AG10803 (cell line): ENCODE measurements around the gene POLR2L.

Source experiments
- DNase-seq: peaks from one replicate; pipeline ENCODE4 v3.0.0; 2010; ENCODE audit warnings: low read depth
- H3K4me3 ChIP-seq: 2 replicates; pipeline ENCODE4 v1.5.1; 2011; ENCODE audit warnings: mild to moderate bottlenecking, low read length, control low read depth
- CTCF ChIP-seq: conservative IDR thresholded peaks from 2 replicates; pipeline ENCODE4 v1.5.1; 2011; ENCODE audit warnings: mild to moderate bottlenecking, low read length, control low read depth, inconsistent platforms

POLR2L gene

GRCh38 chr11:869399-870126 lies 27.2 kb upstream of the POLR2L start:
- TF ChIP-seq CTCF, result no peak
- no peak overlapping the region for H3K4me3 ChIP-seq
- no peak for DNase-seq

GRCh38 chr11:868802-869201 lies 26.5 kb upstream of the POLR2L start:
- no peak overlapping the region for H3K4me3 ChIP-seq
- DNase-seq, result no peak
- TF ChIP-seq CTCF, result no peak

- no peak for DNase-seq
- TF ChIP-seq CTCF, result no peak
- no peak overlapping the region for H3K4me3 ChIP-seq
Measured at GRCh38 chr11:868394-868793, 26.1 kb upstream of the POLR2L start.

- DNase-seq, result no peak
- no peak overlapping the region for H3K4me3 ChIP-seq
- no peak for TF ChIP-seq CTCF
Measured at GRCh38 chr11:867856-868358, 25.6 kb upstream of the POLR2L start.

- no peak for DNase-seq
- TF ChIP-seq CTCF, result no peak
- no peak overlapping the region for H3K4me3 ChIP-seq
Measured at GRCh38 chr11:866481-866880, 24.2 kb upstream of the POLR2L start.

- no peak for DNase-seq
- no peak overlapping the region for H3K4me3 ChIP-seq
- TF ChIP-seq CTCF, result no peak
Measured at GRCh38 chr11:865462-866430, 23.4 kb upstream of the POLR2L start.
